ENCODE data around the gene MTX2. TPM values are rescaled to one million over a fixed set of nuclear protein-coding genes. Genes with fewer than 3 reads are reported as not detected.

Gene MTX2
- total and polyA plus RNA-seq, 2 donors (not counting 3 experiments of a cell fraction or from before 2014, with no cell fraction given), result 31.3 TPM

GRCh38 chr2:176291809-176292283 is 22.6 kb downstream of the MTX2 start:
- H3K27ac ChIP-seq (ENCODE audit: insufficient read depth, low read depth, low read length), result no peak overlapping the region
- H4K20me1 ChIP-seq (replicated peaks; ENCODE audit: control insufficient read depth, extremely low read depth, insufficient read depth, low read length), result no peaks in the 10 kb centered on the region
- no peak for TF ChIP-seq GATA2 (IDR thresholded peaks at IDR 0.05; ENCODE audit: insufficient read depth, insufficient read length, low read depth, low read length)
- TF ChIP-seq CTCF (IDR thresholded peaks at IDR 0.05; ENCODE audit: extremely low read depth in 1 of 2, insufficient read depth in 1 of 2, low read depth in 1 of 2, low read length in 2 of 2), result no peak
- TF ChIP-seq MAX (IDR thresholded peaks at IDR 0.05; ENCODE audit: insufficient read depth, insufficient read length), result no peak
- TF ChIP-seq EZH2 (IDR thresholded peaks at IDR 0.05; ENCODE audit: borderline replicate concordance, low read depth, low read length, severe bottlenecking), result no peak
- TF ChIP-seq JUN (IDR thresholded peaks at IDR 0.05; ENCODE audit: borderline replicate concordance, insufficient read depth, insufficient read length, low read depth), result no peak
- TF ChIP-seq FOS (IDR thresholded peaks at IDR 0.05; ENCODE audit: borderline replicate concordance, insufficient read depth, low read length), result no peak
- no peak for TF ChIP-seq POLR2AphosphoS5 (IDR thresholded peaks at IDR 0.05; ENCODE audit: insufficient read depth, low read depth, low read length)
- no peak for TF ChIP-seq MYC (IDR thresholded peaks at IDR 0.05; ENCODE audit: low read depth, low read length)
- no peak for TF ChIP-seq POLR2A (IDR thresholded peaks at IDR 0.05; ENCODE audit: low read depth, low read length)
- FAIRE-seq (no peak), DNase-seq (ENCODE audit: low read depth, low spot score) (no peak)
- H2AFZ ChIP-seq (ENCODE audit: low read depth, low read length), result no peak overlapping the region
- no peak overlapping the region for H3K9ac ChIP-seq (replicated peaks; ENCODE audit: extremely low read depth, insufficient read depth, low read length)
- H3K4me3 ChIP-seq (replicated peaks in 1 of 3; ENCODE audit: insufficient read depth in 1 of 3, low read depth in 1 of 3, low read length in 3 of 3), result no peak overlapping the region
- H3K27me3 ChIP-seq (ENCODE audit: control insufficient read depth in 2 of 2, insufficient read depth in 2 of 2, low read length in 2 of 2), result no peaks in the 10 kb centered on the region
- H3K36me3 ChIP-seq (ENCODE audit: control insufficient read depth in 2 of 2, extremely low read depth in 1 of 2, insufficient read depth in 2 of 2, low read length in 2 of 2), result no peaks in the 10 kb centered on the region
- H3K9me3 ChIP-seq (replicated peaks; ENCODE audit: control insufficient read depth, insufficient read depth, low read length), result no peaks in the 10 kb centered on the region
- no peaks in the 10 kb centered on the region for H3K9me1 ChIP-seq (replicated peaks; ENCODE audit: control insufficient read depth, extremely low read depth, insufficient read depth, low read length)
- intact Hi-C loops (cut with micrococcal nuclease), result no loop called here
- BruUV-seq (replicated peaks), result no TSS peak
- H3K4me1 ChIP-seq (ENCODE audit: control insufficient read depth, extremely low read depth, insufficient read depth, low read length), result no peaks in the 10 kb centered on the region
- ChIA-PET CTCF (interaction anchor here (0.8 kb wide), 1 partner anchor 163 kb away, joined by 3 read pairs; no protein-coding TSS in a partner anchor), POLR2A (no interaction called here)
- no peak overlapping the region for H3K4me2 ChIP-seq (ENCODE audit: insufficient read depth, low read length)
- peaks cover 39% of the 10 kb centered on the region for H3K79me2 ChIP-seq (ENCODE audit: control insufficient read depth, insufficient read depth, low read length)
- dilution Hi-C loops (cut with MboI; ENCODE audit: extremely low pct_ligation_motif_present, low sequenced_read_pairs), result no loop called here
